Measurements from ENCODE around the gene NDUFA11.

Gene NDUFA11

GRCh38 chr19:5917431-5918107, 14.0 kb upstream of the NDUFA11 start:
- no peak overlapping the region for H3K23ac ChIP-seq (ENCODE audit: low read length)
- no peak overlapping the region for H4K8ac ChIP-seq (ENCODE audit: low read depth, low read length)
- no peak overlapping the region for H3K4ac ChIP-seq (ENCODE audit: low read depth, low read length)
- no peak overlapping the region for H3K18ac ChIP-seq (ENCODE audit: low read length)
- peaks cover 2% of the 10 kb centered on the region for H3K36me3 ChIP-seq (ENCODE audit: control insufficient read depth, insufficient read depth, low read length)
- no peak overlapping the region for H2AK5ac ChIP-seq (ENCODE audit: low read length)
- no peaks in the 10 kb centered on the region for H3K4me1 ChIP-seq (ENCODE audit: control insufficient read depth, low read depth, low read length)
- H2BK5ac ChIP-seq (ENCODE audit: low read length) = no peak overlapping the region
- no peak overlapping the region for H3K4me2 ChIP-seq (ENCODE audit: low read length)
- H3K79me2 ChIP-seq (ENCODE audit: control insufficient read depth, insufficient read depth, low read length) = no peaks in the 10 kb centered on the region
- no peak for DNase-seq
- no peak overlapping the region for H3K4me3 ChIP-seq (ENCODE audit: low read length)
- H3K9ac ChIP-seq (ENCODE audit: low read length) = no peak overlapping the region
- H2BK120ac ChIP-seq (ENCODE audit: low read depth, low read length) = no peak overlapping the region
- WGBS (ENCODE audit: extremely low coverage, insufficient coverage, low lambda C conversion rate) = no CpG with 5 or more reads among the region's 36 CpGs
- no peaks in the 10 kb centered on the region for H3K27me3 ChIP-seq (ENCODE audit: insufficient read depth, low read length, poor library complexity)
- no peak overlapping the region for H3K27ac ChIP-seq (ENCODE audit: low read depth, low read length)
- H2BK15ac ChIP-seq (replicated peaks; ENCODE audit: low read depth) = no peak overlapping the region
- H3K79me1 ChIP-seq (ENCODE audit: low read length) = no peaks in the 10 kb centered on the region
- H3K56ac ChIP-seq (ENCODE audit: low read length) = no peak overlapping the region
- H4K5ac ChIP-seq (ENCODE audit: low read length) = no peak overlapping the region

- H3K4me2 ChIP-seq (ENCODE audit: low read length) = no peak overlapping the region
- no peak overlapping the region for H3K27ac ChIP-seq (ENCODE audit: low read depth, low read length)
- peaks cover 2% of the 10 kb centered on the region for H3K36me3 ChIP-seq (ENCODE audit: control insufficient read depth, insufficient read depth, low read length)
- H2AK5ac ChIP-seq (ENCODE audit: low read length) = no peak overlapping the region
- H3K4ac ChIP-seq (ENCODE audit: low read depth, low read length) = no peak overlapping the region
- WGBS (ENCODE audit: extremely low coverage, insufficient coverage, low lambda C conversion rate) = no CpG with 5 or more reads among the region's 14 CpGs
- H3K79me1 ChIP-seq (ENCODE audit: low read length) = no peaks in the 10 kb centered on the region
- no peak overlapping the region for H4K5ac ChIP-seq (ENCODE audit: low read length)
- H3K4me3 ChIP-seq (ENCODE audit: low read length) = no peak overlapping the region
- no peak overlapping the region for H3K9ac ChIP-seq (ENCODE audit: low read length)
- H2BK5ac ChIP-seq (ENCODE audit: low read length) = no peak overlapping the region
- no peak overlapping the region for H3K23ac ChIP-seq (ENCODE audit: low read length)
- no peaks in the 10 kb centered on the region for H3K4me1 ChIP-seq (ENCODE audit: control insufficient read depth, low read depth, low read length)
- no peak overlapping the region for H2BK15ac ChIP-seq (replicated peaks; ENCODE audit: low read depth)
- no peaks in the 10 kb centered on the region for H3K79me2 ChIP-seq (ENCODE audit: control insufficient read depth, insufficient read depth, low read length)
- H2BK120ac ChIP-seq (ENCODE audit: low read depth, low read length) = no peak overlapping the region
- DNase-seq = no peak
- no peak overlapping the region for H3K18ac ChIP-seq (ENCODE audit: low read length)
- no peak overlapping the region for H4K8ac ChIP-seq (ENCODE audit: low read depth, low read length)
- no peaks in the 10 kb centered on the region for H3K27me3 ChIP-seq (ENCODE audit: insufficient read depth, low read length, poor library complexity)
- no peak overlapping the region for H3K56ac ChIP-seq (ENCODE audit: low read length)
Observed at GRCh38 chr19:5916181-5916708, 12.7 kb upstream of the NDUFA11 start.

GRCh38 chr19:5915782-5916165, 12.2 kb upstream of the NDUFA11 start:
- no peaks in the 10 kb centered on the region for H3K79me1 ChIP-seq (ENCODE audit: low read length)
- no peak overlapping the region for H4K8ac ChIP-seq (ENCODE audit: low read depth, low read length)
- H2AK5ac ChIP-seq (ENCODE audit: low read length) = no peak overlapping the region
- no peak overlapping the region for H3K23ac ChIP-seq (ENCODE audit: low read length)
- no peak for DNase-seq
- H3K27me3 ChIP-seq (ENCODE audit: insufficient read depth, low read length, poor library complexity) = no peaks in the 10 kb centered on the region
- no CpG with 5 or more reads among the region's 11 CpGs for WGBS (ENCODE audit: extremely low coverage, insufficient coverage, low lambda C conversion rate)
- no peak overlapping the region for H4K5ac ChIP-seq (ENCODE audit: low read length)
- no peak overlapping the region for H3K4ac ChIP-seq (ENCODE audit: low read depth, low read length)
- H3K56ac ChIP-seq (ENCODE audit: low read length) = no peak overlapping the region
- H3K4me1 ChIP-seq (ENCODE audit: control insufficient read depth, low read depth, low read length) = no peaks in the 10 kb centered on the region
- no peak overlapping the region for H3K18ac ChIP-seq (ENCODE audit: low read length)
- H2BK120ac ChIP-seq (ENCODE audit: low read depth, low read length) = no peak overlapping the region
- H3K27ac ChIP-seq (ENCODE audit: low read depth, low read length) = no peak overlapping the region
- no peak overlapping the region for H2BK15ac ChIP-seq (replicated peaks; ENCODE audit: low read depth)
- no peak overlapping the region for H2BK5ac ChIP-seq (ENCODE audit: low read length)
- H3K4me2 ChIP-seq (ENCODE audit: low read length) = no peak overlapping the region
- peaks cover 2% of the 10 kb centered on the region for H3K36me3 ChIP-seq (ENCODE audit: control insufficient read depth, insufficient read depth, low read length)
- H3K9ac ChIP-seq (ENCODE audit: low read length) = no peak overlapping the region
- no peak overlapping the region for H3K4me3 ChIP-seq (ENCODE audit: low read length)
- H3K79me2 ChIP-seq (ENCODE audit: control insufficient read depth, insufficient read depth, low read length) = no peaks in the 10 kb centered on the region

GRCh38 chr19:5914946-5915781, 11.6 kb upstream of the NDUFA11 start:
- H4K5ac ChIP-seq (ENCODE audit: low read length) = no peak overlapping the region
- no peak overlapping the region for H3K27ac ChIP-seq (ENCODE audit: low read depth, low read length)
- peaks cover 2% of the 10 kb centered on the region for H3K36me3 ChIP-seq (ENCODE audit: control insufficient read depth, insufficient read depth, low read length)
- DNase-seq = no peak
- H3K79me2 ChIP-seq (ENCODE audit: control insufficient read depth, insufficient read depth, low read length) = no peaks in the 10 kb centered on the region
- H4K8ac ChIP-seq (ENCODE audit: low read depth, low read length) = no peak overlapping the region
- no peak overlapping the region for H3K9ac ChIP-seq (ENCODE audit: low read length)
- H2BK120ac ChIP-seq (ENCODE audit: low read depth, low read length) = no peak overlapping the region
- no peaks in the 10 kb centered on the region for H3K79me1 ChIP-seq (ENCODE audit: low read length)
- H2BK15ac ChIP-seq (replicated peaks; ENCODE audit: low read depth) = no peak overlapping the region
- no peak overlapping the region for H3K18ac ChIP-seq (ENCODE audit: low read length)
- no peaks in the 10 kb centered on the region for H3K27me3 ChIP-seq (ENCODE audit: insufficient read depth, low read length, poor library complexity)
- no peaks in the 10 kb centered on the region for H3K4me1 ChIP-seq (ENCODE audit: control insufficient read depth, low read depth, low read length)
- H2BK5ac ChIP-seq (ENCODE audit: low read length) = no peak overlapping the region
- no peak overlapping the region for H3K56ac ChIP-seq (ENCODE audit: low read length)
- no CpG with 5 or more reads among the region's 42 CpGs for WGBS (ENCODE audit: extremely low coverage, insufficient coverage, low lambda C conversion rate)
- no peak overlapping the region for H2AK5ac ChIP-seq (ENCODE audit: low read length)
- no peak overlapping the region for H3K4me3 ChIP-seq (ENCODE audit: low read length)
- no peak overlapping the region for H3K4ac ChIP-seq (ENCODE audit: low read depth, low read length)
- H3K4me2 ChIP-seq (ENCODE audit: low read length) = no peak overlapping the region
- no peak overlapping the region for H3K23ac ChIP-seq (ENCODE audit: low read length)

GRCh38 chr19:5914358-5914774, 10.8 kb upstream of the NDUFA11 start:
- Histone ChIP-seq H3K23ac (ENCODE audit: low read length) (no peak overlapping the region), H2BK15ac (replicated peaks; ENCODE audit: low read depth) (no peak overlapping the region), H3K56ac (ENCODE audit: low read length) (no peak overlapping the region), H3K79me1 (ENCODE audit: low read length) (no peaks in the 10 kb centered on the region), H3K27ac (ENCODE audit: low read depth, low read length) (no peak overlapping the region), H3K4me2 (ENCODE audit: low read length) (no peak overlapping the region), H3K36me3 (ENCODE audit: control insufficient read depth, insufficient read depth, low read length) (peaks cover 2% of the 10 kb centered on the region), H3K4me1 (ENCODE audit: control insufficient read depth, low read depth, low read length) (no peaks in the 10 kb centered on the region), H3K4ac (ENCODE audit: low read depth, low read length) (no peak overlapping the region), H2AK5ac (ENCODE audit: low read length) (no peak overlapping the region), H4K8ac (ENCODE audit: low read depth, low read length) (no peak overlapping the region), H3K9ac (ENCODE audit: low read length) (no peak overlapping the region), H3K79me2 (ENCODE audit: control insufficient read depth, insufficient read depth, low read length) (no peaks in the 10 kb centered on the region), H3K18ac (ENCODE audit: low read length) (no peak overlapping the region), H3K27me3 (ENCODE audit: insufficient read depth, low read length, poor library complexity) (no peaks in the 10 kb centered on the region), H3K4me3 (ENCODE audit: low read length) (no peak overlapping the region), H2BK5ac (ENCODE audit: low read length) (no peak overlapping the region), H2BK120ac (ENCODE audit: low read depth, low read length) (no peak overlapping the region), H4K5ac (ENCODE audit: low read length) (no peak overlapping the region)
- no CpG with 5 or more reads among the region's 22 CpGs for WGBS (ENCODE audit: extremely low coverage, insufficient coverage, low lambda C conversion rate)
- DNase-seq = no peak
